CD4-positive, alpha-beta T cell treated with Interferon gamma for 1 hour (primary cell): ENCODE results near the gene KRTAP10-10.
"Not testable (repeated sequence)": the region's sequence is repeated elsewhere in the genome, so short reads cannot be mapped to it uniquely, and the experiment has no call there.

Source experiments
- DNase-seq: peaks from one replicate; pipeline ENCODE4 v3.0.0-alpha.2; 2020

KRTAP10-10 gene, protein sequence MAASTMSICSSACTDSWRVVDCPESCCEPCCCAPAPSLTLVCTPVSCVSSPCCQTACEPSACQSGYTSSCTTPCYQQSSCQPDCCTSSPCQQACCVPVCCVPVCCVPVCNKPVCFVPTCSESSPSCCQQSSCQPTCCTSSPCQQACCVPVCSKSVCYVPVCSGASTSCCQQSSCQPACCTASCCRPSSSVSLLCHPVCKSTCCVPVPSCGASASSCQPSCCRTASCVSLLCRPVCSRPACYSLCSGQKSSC

DNA sequence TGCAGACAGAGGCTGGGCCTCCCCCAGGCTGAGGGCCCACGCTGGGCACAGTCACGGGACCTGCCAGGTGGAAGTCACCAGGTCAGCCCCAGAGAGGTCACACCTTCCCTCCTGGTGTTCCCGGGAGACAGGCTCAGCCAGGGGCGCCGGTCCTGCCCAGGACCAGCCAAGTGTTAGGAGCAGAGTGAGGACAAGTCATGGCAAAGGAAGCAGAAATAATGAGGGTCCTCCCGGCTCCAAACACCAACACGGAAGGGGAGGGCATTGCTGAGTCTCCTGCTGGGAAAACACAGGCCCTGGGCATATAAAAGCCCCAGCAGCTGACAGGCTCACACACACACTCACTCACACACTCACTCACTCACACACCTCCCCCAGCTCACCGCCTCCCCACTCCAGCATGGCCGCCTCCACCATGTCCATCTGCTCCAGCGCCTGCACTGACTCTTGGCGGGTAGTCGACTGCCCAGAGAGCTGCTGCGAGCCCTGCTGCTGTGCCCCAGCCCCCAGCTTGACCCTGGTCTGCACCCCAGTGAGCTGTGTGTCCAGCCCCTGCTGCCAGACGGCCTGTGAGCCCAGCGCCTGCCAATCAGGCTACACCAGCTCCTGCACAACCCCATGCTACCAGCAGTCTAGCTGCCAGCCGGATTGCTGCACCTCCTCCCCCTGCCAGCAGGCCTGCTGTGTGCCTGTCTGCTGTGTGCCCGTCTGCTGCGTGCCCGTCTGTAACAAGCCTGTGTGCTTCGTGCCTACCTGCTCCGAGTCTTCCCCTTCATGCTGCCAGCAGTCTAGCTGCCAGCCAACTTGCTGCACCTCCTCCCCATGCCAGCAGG lies at the start of gene KRTAP10-10:
TSS of gene KRTAP10-10 (plus strand) at position 339 of the 833 bp plus-strand sequence. CDS start at position 401, 62 bp downstream.
- no peak for DNase-seq

DNA sequence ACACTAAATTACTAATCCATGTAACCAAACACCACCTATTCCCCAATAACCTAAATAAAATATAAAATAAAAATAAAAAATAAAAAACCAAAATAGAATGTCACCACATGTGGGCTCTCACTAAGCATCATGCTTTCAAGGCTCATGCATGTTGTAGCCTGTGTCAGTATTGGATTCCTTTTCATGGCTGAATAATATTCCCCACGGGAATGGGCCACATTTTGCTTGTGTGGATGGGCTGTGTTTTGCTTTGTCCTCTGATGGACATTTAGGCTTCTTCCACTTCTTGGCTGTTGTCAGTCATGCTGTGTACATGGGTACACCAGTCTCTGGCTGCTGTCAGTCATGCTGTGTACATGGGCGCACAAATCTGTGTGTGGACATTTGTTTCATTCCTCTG lies 48.1 kb upstream of the KRTAP10-10 start:
- DNase-seq: no peak

DNA sequence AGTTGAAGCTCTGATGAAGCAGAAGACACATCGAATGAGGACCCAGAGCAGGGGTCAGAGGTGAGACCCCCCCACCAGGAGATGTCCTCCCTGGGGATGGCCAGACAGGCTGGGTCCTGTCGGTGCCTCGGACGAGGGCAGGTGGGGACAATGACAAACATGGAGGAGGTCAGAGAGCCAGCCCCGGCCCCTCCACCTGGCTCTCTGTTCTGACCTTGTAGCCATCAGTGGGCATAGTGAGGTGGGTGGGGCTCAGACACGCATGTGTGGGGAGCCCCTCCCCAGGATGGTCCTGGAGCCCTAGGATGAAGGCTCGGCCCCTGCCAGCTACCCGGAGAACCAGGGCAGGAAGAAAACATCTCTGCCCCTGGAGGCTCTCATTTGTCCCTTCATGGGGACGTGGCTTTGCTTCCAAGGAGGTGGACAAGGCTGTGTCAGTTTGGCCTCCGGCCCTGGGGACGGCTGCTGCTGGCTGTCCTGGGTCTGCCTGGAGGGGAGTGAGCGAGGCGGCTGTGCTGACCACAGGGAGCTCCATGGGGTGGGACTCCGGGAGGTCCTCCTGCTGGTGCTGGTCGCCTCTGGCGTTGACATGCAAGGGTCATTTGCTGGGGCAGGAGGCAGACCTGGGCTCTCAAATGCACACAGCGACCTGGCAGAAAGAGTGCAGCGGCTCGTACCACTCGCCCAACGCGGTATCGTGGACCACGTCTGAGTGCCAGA lies 47.4 kb upstream of the KRTAP10-10 start:
- DNase-seq: no peak

DNA sequence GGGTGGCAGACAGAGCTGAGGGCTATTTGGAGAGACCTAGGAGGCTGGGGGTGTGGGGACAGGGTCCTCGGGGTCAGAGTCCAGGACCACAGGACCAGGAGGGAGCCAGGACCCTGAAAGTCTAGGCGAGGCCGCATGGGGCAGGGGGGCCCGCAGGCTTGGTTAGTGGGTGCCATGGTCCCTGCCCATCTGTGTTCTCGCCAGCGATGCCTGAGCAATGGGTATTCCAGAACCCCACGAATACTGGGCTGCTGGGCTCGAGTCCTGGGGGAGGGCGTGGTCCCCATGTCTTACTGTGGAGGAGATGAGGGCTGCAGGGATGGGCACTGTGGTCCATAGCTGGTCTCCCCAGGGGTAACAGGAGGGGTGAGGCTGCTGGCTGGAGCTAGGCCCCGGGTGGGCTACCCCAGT lies 46.8 kb upstream of the KRTAP10-10 start:
- no peak for DNase-seq

DNA sequence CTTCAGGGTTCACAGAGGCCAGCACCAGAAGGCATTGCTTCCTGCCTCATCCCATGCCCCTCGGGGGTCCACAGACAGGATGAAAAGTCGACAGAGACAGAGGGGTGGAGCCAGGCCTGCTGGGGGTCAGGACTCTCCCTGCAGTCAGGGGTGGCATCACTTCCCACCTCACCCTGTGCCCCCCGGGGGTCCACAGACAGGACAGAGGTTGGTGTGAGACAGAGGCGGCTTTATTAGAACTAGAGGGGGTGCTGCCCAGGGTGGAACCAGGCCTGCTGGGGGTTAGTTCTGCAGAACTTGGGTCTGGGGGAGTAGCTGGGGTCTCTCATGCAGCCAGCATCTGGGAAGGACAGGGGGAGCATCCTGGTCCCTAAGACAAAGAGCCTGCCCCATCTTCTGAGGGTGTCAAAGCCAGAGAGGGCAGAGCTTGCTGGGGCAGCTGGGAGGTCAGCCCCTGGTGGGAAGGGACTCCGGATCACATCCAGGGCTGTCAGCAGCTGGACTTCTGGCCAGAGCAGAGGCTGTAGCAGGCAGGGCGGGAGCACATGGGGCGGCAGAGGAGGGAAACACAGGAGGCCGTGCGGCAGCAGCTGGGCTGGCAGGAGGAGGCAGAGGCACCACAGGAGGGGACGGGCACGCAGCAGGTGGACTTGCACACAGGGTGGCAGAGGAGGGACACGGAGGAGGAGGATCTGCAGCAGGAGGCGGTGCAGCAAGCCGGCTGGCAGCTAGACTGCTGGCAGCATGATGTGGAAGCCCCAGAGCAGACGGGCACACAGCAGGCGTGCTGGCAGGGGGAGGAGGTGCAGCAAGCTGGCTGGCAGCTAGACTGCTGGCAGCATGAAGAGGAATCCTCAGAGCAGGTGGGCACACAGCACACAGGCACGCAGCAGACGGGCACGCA lies 46.0 kb upstream of the KRTAP10-10 start:
- not testable (repeated sequence) for DNase-seq

DNA sequence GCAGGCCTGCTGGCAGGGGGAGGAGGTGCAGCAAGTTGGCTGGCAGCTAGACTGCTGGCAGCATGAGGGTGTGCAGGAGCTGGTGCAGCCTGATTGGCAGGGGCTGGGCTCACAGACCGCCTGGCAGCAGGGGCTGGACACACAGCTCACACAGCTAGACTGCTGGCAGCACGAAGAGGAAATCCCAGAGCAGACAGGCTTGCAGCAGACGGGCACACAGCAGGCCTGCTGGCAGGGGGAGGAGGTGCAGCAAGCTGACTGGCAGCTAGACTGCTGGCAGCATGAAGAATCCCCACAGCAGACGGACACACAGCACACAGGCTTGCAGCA lies 45.4 kb upstream of the KRTAP10-10 start:
- not testable (repeated sequence) for DNase-seq

DNA sequence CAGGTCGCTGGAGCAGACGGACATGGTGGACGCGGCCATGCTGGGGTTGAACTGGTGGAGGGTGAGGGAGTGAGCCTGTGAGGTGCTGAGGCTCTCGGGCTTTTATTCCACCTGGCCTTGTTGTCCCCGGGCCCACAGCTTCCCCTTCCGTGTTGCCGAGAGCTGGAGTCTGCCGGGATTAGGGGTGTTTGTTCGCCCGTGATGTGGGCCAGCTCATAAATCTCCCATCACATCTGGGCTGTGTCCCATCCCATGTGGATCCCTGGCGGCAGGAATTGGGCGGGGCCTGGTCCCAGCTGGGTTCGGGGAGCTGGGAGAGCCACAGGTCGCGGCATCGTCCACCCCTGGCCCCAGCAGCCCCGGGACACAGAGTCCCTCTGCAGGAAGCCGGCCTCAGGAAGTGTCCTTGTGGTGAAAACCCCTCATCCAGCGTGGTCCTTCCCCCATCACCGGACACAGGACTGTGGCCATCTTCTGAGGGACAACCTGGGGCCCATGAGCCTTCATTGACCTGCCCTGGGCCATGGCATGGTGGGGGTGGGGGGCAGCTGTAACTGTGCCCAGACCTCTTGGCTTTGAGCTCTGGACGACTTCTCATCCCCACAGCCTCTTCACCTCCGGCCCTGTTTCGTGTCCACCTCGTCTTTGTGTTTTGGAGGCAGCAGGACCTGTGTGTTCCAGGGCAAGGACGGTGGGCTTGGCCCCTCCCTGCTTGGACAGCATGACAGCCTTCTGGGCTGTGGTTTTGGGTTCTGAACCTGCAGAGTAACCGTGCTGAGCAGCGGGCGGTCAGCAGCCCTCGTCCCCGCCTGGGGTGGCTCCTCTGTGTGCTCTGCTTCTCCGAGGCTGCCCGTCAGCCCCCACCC lies 44.5 kb upstream of the KRTAP10-10 start, which contains the start of gene KRTAP10-6:
TSS of gene KRTAP10-6 (minus strand) at position 60 of the 866 bp plus-strand sequence. CDS start at position 39, 21 bp downstream.
- DNase-seq: no peak

DNA sequence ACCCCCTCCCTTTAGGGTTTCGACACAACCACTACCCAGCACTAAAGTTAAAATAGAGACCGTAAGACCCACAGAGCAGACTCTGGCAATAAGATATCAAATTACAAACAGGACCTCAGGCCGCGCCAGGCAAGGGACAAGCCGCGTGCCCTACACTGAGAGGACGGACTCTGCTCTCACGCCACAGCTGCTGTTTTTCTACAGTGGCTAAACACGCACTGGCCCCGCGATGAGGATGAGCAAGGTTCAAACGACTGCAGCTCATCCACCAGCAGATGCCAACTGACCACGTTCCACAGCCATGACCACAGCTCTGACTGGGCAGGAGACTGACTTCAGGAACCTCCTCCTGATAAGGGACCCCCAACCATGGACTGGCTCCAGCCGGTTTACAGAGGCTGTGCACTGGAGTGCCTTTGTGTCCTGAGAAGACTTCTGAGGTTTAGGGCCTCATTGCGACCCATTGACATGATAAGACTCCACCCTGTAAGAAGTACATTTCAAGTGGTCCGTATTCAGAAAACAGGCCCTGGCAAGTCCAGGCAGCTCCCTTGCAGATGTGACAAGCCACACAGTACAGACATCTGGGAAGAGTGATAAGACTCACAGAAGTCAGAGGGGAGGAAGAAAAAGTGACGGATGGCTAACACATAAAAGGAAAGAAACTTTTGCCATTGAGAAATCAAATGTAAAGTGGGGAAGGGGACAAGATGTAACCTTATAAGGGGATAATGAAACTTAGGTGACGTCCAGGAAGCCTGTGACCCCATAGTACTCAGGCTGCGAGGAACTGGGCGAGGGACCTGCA lies 43.4 kb upstream of the KRTAP10-10 start:
- DNase-seq: no peak

DNA sequence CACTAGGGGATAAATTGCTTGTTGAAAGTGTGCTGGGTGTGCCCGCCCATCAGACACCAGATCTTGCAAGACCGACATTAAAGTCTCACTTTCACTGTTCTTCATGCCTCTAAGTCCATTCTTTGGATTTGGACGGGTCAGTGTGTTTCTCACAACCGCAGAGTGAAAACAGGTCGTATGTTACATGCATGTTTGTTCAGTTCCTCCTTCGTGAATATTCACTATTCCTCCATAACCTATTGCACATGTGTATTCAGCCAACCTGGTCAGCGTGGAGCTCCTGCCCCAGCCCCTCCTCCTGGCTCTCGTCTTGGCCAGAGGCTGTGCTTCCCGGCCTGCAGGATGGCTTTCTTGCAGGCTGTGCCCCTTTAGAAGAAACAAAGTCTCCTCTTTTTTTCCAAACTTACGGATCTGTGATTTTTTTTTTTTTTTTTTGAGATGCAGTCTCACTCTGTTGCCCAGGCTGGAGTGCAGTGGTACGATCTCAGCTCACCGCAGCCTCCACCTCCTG lies 42.7 kb upstream of the KRTAP10-10 start:
- no peak for DNase-seq

DNA sequence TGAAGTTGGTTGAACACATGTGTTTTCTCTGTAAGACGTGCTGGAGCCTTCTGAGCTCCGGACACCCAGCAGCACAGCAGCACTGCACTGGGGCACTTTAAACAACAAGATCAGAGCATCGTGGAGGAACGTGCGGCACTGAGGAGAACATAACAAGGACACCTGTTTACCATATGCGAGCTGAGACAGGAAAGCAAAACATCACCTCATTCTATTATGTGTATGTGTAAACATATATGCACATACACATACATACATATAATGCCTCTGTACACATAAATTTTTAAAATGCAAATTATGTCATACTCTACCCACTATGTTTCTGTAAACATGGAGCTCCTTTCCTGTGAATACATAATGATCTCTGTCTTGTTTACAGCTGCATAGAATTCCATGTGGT lies 41.6 kb upstream of the KRTAP10-10 start:
- no peak for DNase-seq

DNA sequence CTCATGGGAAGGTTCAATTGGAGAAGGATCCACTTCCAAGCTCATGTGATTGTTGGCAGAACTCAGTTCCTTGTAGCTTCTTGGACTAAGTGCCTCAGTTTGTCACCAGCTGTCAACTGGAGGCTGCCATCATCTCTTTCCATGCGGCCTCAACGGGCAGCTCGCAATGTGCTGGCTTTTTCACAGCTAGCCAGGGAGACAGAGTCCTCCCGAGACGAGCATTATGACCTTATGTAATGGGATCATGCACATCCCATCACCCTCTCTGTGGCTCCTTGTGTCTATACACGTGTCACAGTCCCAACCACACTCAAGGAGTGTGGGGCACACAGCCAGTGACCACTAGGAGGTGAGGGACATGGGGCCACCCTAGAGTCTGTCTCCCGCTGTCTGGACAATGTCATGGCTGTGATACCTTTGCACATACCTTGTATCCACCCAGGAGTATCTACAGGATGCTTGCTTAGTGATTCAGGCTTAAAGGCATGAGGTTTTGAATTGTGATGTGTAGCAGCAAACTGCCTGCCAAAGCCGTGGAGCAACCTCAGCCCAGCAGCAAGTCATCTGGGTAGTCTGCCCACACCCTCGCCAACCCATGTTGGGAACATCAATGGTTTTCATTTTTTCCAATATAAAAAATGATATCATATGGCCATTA lies 41.0 kb upstream of the KRTAP10-10 start:
- DNase-seq: no peak

DNA sequence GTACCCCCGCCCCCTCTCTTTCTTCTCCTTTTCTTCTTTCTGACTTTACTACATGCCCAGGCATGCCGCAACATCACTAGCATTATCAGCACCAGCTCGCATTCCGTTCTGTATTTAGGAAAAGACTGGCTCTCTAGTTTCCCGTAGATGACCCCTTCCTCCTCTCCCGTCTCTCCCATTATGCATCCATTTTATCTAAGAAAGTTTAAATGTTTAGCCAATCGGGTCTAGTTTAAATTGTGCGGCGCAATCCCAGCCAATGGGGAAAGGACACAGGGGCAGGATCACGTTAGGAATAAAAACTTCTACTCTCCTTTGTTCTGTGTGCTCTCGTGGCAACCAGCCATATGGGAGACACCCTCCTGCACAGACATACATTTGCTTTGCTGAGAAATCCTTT lies 39.1 kb upstream of the KRTAP10-10 start:
- DNase-seq: no peak

DNA sequence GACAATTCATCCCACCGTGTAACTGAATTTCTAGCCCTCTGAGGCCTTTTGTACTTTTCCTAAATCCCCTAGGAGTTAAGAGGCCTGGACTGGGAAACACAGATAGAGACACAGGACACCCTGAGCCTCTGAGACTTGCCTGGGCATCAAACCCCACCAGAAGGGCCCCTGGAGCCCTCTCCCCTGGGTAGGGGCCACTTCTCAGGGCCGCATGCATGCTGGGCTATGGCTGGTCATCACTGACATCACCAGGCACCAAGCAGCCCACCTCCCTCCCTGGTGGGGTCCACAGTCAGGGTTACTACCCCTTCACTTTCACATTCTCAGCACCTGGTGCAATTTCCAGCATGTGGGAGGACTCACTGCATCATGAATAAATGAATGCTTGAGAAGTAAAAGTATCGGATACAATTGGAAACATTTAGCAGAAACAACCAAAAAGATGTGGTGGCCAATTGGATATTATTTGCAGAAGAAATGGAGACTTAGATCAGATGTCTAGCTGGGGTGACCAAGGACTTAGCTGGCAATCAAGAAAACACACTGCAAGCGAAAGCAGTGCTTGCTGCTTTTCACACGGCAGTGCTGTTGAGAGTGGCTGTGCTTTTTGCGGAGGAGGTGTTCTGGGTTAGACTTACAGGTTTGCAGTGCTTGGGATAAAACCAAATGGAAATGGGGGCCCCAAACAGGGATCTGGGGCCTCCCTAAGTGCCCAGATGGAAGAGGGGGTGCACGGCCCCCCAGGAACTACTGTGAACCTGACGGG lies 37.7 kb upstream of the KRTAP10-10 start:
- no peak for DNase-seq

DNA sequence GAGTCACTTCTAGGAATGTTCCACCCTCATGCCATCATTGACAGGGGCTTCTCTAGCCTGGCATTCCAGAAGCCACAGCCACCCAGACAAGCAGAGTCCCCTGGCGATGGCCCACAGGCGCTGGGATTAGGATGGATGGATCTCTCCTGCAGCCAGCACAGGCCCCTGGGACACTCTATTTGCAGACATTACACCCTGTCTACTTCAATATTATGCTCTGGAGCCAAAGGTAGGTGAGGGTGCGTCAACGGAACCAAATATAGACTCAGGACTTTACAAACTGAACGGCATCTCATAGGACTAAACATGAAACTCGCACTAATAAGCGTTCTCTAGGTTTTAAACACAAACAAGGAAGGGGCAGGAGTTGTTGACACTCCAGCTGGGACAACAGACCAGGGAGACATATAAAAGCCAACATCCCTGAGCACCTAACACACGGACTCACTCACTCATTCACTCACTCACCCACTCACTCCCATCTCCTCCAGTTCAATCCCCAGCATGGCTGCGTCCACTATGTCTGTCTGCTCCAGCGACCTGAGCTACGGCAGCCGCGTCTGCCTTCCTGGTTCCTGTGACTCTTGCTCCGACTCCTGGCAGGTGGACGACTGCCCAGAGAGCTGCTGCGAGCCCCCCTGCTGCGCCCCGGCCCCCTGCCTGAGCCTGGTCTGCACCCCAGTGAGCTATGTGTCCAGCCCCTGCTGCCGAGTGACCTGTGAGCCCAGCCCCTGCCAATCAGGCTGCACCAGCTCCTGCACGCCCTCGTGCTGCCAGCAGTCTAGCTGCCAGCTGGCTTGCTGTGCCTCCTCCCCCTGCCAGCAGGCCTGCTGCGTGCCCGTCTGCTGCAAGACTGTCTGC lies 36.8 kb upstream of the KRTAP10-10 start, which contains the start of gene KRTAP10-7:
TSS of gene KRTAP10-7 (plus strand) at position 480 of the 861 bp plus-strand sequence. CDS start at position 505, 25 bp downstream.
- not testable (repeated sequence) for DNase-seq

DNA sequence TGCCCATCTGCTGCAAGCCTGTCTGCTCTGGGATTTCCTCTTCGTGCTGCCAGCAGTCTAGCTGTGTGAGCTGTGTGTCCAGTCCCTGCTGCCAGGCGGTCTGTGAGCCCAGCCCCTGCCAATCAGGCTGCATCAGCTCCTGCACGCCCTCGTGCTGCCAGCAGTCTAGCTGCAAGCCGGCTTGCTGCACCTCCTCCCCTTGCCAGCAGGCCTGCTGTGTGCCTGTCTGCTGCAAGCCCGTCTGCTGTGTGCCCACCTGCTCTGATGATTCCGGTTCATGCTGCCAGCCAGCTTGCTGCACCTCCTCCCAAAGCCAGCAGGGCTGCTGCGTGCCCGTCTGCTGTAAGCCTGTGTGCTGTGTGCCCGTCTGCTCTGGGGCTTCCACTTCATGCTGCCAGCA lies 36.1 kb upstream of the KRTAP10-10 start:
- DNase-seq: not testable (repeated sequence)

DNA sequence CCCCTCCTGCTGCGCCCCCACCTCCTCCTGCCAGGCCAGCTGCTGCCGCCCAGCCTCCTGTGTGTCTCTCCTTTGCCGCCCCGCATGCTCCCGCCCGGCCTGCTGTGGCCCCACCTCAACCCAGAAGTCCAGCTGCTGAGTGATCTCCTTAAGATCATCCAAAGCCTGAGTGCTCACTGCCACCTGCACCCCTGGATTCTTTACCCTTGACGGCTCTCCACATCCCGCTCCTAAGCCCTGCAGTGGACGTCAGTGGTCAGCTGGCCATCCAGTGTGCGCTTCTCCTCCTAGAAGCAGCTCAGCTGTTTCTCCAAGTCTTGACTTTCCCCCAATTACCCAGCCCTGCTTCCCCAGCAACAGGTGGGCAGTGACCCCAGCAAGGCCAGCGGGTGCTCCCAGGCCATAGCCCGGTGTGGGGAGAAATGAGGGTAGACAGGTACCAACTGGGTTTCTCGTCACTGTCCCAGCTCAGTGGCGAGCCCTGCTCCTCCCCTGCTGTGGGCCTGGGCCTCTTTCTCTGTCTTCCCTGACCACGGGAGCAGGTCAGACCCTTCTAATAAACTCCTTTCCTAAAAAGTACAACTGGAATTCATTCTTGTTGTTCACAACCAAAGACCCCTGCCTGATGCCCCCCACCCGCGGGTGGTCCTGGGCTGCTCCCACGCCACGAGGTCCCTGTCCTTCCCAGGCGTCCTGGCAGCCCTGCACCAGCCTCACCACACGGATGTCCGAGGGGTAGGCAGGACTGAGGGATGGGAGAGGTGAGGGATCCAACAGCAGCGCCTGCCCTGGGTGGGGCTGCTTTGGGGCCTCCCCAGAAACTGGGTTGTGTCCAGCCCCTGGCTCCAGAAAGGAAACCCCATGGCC lies 35.3 kb upstream of the KRTAP10-10 start:
- no peak for DNase-seq

DNA sequence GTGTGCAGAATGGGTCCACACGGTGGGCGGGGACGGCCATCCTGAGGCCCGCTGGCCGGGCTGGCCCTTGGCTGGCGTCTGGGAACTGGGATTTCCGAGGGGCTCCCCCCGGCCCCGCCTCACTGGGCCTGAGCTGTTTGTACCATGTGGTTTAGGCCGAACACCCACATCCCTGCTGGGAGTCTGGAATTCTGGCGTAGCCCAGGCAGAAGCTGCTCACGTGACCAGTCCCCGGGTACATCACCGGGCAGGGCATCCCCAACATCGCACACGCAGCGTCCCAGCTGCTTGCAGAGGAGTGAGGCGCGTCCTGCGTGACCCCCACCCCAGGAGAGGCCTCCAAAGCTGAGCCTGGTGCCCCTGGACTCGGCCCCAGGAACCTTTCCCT lies 34.7 kb upstream of the KRTAP10-10 start:
- no peak for DNase-seq
